Measurements from ENCODE around the gene OR9G1.

DNA sequence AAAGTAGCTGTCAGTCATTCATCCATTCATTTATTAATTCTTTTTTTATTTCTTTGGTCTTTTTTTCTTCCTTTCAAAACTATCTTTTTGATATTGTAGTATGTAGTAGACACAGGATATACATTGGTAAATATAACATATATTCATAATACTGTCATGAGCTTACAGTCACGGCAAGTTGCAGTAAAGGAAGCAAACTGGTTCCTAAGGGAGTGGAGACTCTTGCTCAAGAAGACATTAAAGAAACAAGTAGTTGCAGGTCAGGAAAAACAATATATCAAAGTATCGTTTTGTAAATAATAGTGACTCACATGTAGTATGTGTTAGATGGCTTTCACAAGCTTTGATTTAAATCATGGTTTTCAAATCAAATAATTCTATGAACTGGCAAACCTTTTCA, 27.9 kb upstream of the OR9G1 start:
- TF ChIP-seq POLR2A (IDR thresholded peaks at IDR 0.05), result no peak
- TF ChIP-seq, protein P1, sequence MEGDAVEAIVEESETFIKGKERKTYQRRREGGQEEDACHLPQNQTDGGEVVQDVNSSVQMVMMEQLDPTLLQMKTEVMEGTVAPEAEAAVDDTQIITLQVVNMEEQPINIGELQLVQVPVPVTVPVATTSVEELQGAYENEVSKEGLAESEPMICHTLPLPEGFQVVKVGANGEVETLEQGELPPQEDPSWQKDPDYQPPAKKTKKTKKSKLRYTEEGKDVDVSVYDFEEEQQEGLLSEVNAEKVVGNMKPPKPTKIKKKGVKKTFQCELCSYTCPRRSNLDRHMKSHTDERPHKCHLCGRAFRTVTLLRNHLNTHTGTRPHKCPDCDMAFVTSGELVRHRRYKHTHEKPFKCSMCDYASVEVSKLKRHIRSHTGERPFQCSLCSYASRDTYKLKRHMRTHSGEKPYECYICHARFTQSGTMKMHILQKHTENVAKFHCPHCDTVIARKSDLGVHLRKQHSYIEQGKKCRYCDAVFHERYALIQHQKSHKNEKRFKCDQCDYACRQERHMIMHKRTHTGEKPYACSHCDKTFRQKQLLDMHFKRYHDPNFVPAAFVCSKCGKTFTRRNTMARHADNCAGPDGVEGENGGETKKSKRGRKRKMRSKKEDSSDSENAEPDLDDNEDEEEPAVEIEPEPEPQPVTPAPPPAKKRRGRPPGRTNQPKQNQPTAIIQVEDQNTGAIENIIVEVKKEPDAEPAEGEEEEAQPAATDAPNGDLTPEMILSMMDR (IDR thresholded peaks at IDR 0.05), result no peak

Data from right lobe of liver (tissue), 4 donors.